HG02759 (cell line): ENCODE measurements around the gene SLCO1B1.
A peak's percentile ranks its signal among the peaks of the same experiment; 100 is the strongest.
"Not testable (repeated sequence)": the region's sequence is repeated elsewhere in the genome, so short reads cannot be mapped to it uniquely, and the experiment has no call there.

Source experiments
- ATAC-seq: cut with Tn5 transposase; IDR thresholded peaks from one replicate; pipeline ENCODE4 v1.9.1; 2021; ENCODE audit warnings: mild to moderate bottlenecking, moderate library complexity; ENCODE audit not compliant: unreplicated experiment

SLCO1B1 gene

GRCh38 chr12:21130998-21131397 lies at the start of gene SLCO1B1:
Gene SLCO1B1, plus strand, starts transcription at chr12:21131194. Its CDS starts 10,381 bp downstream, at chr12:21141575.
- ATAC-seq = no peak

GRCh38 chr12:21084753-21085152 lies 46.2 kb upstream of the SLCO1B1 start:
- ATAC-seq = not testable (repeated sequence)

GRCh38 chr12:21111732-21112131 lies 19.3 kb upstream of the SLCO1B1 start:
- no peak for ATAC-seq

- ATAC-seq = no peak
Observed at GRCh38 chr12:21113266-21113665, 17.7 kb upstream of the SLCO1B1 start.

- no peak for ATAC-seq
Observed at GRCh38 chr12:21117995-21118394, 13.0 kb upstream of the SLCO1B1 start.

- ATAC-seq = no peak
Observed at GRCh38 chr12:21118760-21119159, 12.2 kb upstream of the SLCO1B1 start.

GRCh38 chr12:21129351-21129750 lies 1.6 kb upstream of the SLCO1B1 start:
- no peak for ATAC-seq

GRCh38 chr12:21129906-21130305 lies 1.1 kb upstream of the SLCO1B1 start:
- no peak for ATAC-seq

GRCh38 chr12:21137318-21137999 lies 6.5 kb downstream of the SLCO1B1 start:
- not testable (repeated sequence) for ATAC-seq

GRCh38 chr12:21138016-21138415 lies 7.0 kb downstream of the SLCO1B1 start:
- ATAC-seq = no peak

- no peak for ATAC-seq
Observed at GRCh38 chr12:21144309-21144708, 13.3 kb downstream of the SLCO1B1 start.

- not testable (repeated sequence) for ATAC-seq
Observed at GRCh38 chr12:21149861-21150260, 18.9 kb downstream of the SLCO1B1 start.

- no peak for ATAC-seq
Observed at GRCh38 chr12:21151184-21151583, 20.2 kb downstream of the SLCO1B1 start.

- ATAC-seq = no peak
Observed at GRCh38 chr12:21155522-21156351, 24.7 kb downstream of the SLCO1B1 start.

GRCh38 chr12:21165048-21165447 lies 34.1 kb downstream of the SLCO1B1 start:
- ATAC-seq = no peak

GRCh38 chr12:21169878-21170472 lies 39.0 kb downstream of the SLCO1B1 start:
- ATAC-seq = peak; percentile 80

GRCh38 chr12:21172079-21172478 lies 41.1 kb downstream of the SLCO1B1 start:
- ATAC-seq = no peak

- no peak for ATAC-seq
Observed at GRCh38 chr12:21183721-21184275, 52.8 kb downstream of the SLCO1B1 start.

GRCh38 chr12:21190016-21190415 lies 59.0 kb downstream of the SLCO1B1 start:
- ATAC-seq = no peak

GRCh38 chr12:21214433-21214832 lies 83.4 kb downstream of the SLCO1B1 start:
- ATAC-seq = not testable (repeated sequence)

GRCh38 chr12:21219206-21219605 lies 88.2 kb downstream of the SLCO1B1 start:
- ATAC-seq = no peak
